ENCODE measurements around the gene TSTD2. TPM values are rescaled to one million over a fixed set of nuclear protein-coding genes. Genes with fewer than 3 reads are reported as not detected.

TSTD2 gene
- total RNA-seq, 4 donors from 2014 or later, result 6.9 to 20.0 (median 10.1) TPM

DNA sequence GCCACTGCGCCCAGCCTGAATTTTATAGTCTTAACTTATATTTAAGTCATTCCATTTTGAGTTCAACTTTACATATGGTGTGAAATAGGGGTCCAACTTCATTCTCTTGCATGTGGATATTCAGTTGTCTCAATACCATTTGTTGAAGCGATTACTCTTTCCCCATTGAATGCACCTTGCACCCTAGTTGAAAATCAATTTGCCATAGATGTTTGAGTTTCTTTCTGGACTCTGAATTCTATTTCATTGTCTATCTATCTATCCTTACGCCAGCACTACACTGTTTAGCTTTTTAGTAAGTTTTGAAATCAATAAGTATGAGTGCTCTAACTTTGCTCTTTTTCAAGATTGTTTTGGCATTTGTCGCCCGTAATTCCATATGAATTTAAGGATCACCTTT lies 81.9 kb downstream of the TSTD2 start:
- intact Hi-C loops (cut with DNase I), result no loop called here
- H3K4me3 ChIP-seq, result no peak overlapping the region
- no peaks in the 10 kb centered on the region for H3K9me3 ChIP-seq
- 93 to 97% methylated on average over 5 of the region's 5 CpGs for WGBS, 2 donors
- no peak overlapping the region for H3K27ac ChIP-seq
- TF ChIP-seq CTCF (IDR thresholded peaks at IDR 0.05) (no peak), POLR2A (IDR thresholded peaks at IDR 0.05) (no peak)
- H3K36me3 ChIP-seq, result peaks cover 0 to 16% (median 0%) of the 10 kb centered on the region in 3 donors
- H3K27me3 ChIP-seq, result peaks cover 0 to 18% (median 0%) of the 10 kb centered on the region in 4 donors
- DNase-seq, result no peak
- peaks cover 0 to 5% (median 0%) of the 10 kb centered on the region in 3 donors for H3K4me1 ChIP-seq

DNA sequence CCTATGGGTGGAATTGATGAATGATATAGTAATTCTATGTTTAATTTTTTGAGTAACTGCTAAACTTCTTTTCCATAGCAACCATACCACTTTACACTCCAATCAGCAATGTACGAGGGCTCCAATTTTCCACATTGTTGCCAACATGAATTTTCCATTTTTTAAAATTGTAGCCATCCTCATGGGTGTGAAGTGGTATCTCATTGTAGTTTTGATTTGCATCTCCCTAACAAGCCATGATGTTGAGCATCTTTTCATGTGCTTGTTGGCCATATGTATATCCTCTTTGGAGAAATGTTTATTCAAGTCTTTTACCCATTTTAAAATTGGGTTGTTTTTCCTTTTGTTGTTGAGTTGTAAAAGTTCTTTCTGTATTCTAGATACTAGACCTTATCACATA lies 82.8 kb downstream of the TSTD2 start:
- 81 to 83% methylated on average over 1 of the region's 1 CpG for whole genome bisulfite sequencing, 2 donors
- H3K4me1 ChIP-seq, result no peaks in the 10 kb centered on the region
- TF ChIP-seq POLR2A (IDR thresholded peaks at IDR 0.05), result no peak
- TF ChIP-seq CTCF (IDR thresholded peaks at IDR 0.05), result no peak
- intact Hi-C loops (cut with DNase I), result no loop called here
- DNase-seq, result no peak
- H3K27ac ChIP-seq, result no peak overlapping the region
- H3K4me3 ChIP-seq, result no peak overlapping the region
- H3K9me3 ChIP-seq, result no peaks in the 10 kb centered on the region
- H3K36me3 ChIP-seq, result peaks cover 0 to 16% (median 0%) of the 10 kb centered on the region in 3 donors
- H3K27me3 ChIP-seq, result peaks cover 0 to 18% (median 0%) of the 10 kb centered on the region in 4 donors

Other genes with a start within 250 kb of the TSTD2 start
- gene TDRD7, start 221.3 kb downstream of the TSTD2 start, total RNA-seq, result 10 to 100 TPM in 2 of 4 donors, 1 to 10 TPM in 2; 7.7 to 11.3 (median 10.2) TPM
- gene TMOD1, start 131.7 kb downstream of the TSTD2 start, total RNA-seq, result 10 to 100 TPM in 1 of 4 donors, 1 to 10 TPM in 2, under 1 TPM in 1; 0.15 to 13.4 (median 2.4) TPM
- gene NCBP1, start 453 bp upstream of the TSTD2 start, total RNA-seq, result 10 to 100 TPM; 11.4 to 23.0 (median 16.4) TPM
- gene XPA, start 64.0 kb upstream of the TSTD2 start, total RNA-seq, result 10 to 100 TPM in 2 of 4 donors, 1 to 10 TPM in 2; 8.5 to 14.5 (median 10.3) TPM
- gene FOXE1, start 219.9 kb upstream of the TSTD2 start, total RNA-seq, result 10 to 100 TPM in 3 of 4 donors, 1 to 10 TPM in 1; 7.1 to 17.4 (median 12.4) TPM

Measured in esophagus squamous epithelium (tissue), 5 donors.